MG63 (cell line): ENCODE data around the gene PKHD1. TPM values are rescaled to one million over a fixed set of nuclear protein-coding genes. Genes with fewer than 3 reads are reported as not detected.

Experiments
- DNase-seq: peaks from one replicate; pipeline ENCODE4 v3.0.0-alpha.2; 2020
- H3K27me3 ChIP-seq: fragments of 250-450 bp; sonication (Bioruptor Pico); 2 replicates; pipeline ENCODE4 v1.5.1; 2020; ENCODE audit warnings: mild to moderate bottlenecking, moderate library complexity
- H3K36me3 ChIP-seq: fragments of 250-450 bp; sonication (Bioruptor Pico); 2 replicates; pipeline ENCODE4 v1.5.1; 2020; ENCODE audit warnings: mild to moderate bottlenecking, moderate library complexity
- H3K4me3 ChIP-seq: fragments of 250-450 bp; sonication (Bioruptor Pico); 2 replicates; pipeline ENCODE4 v1.5.1; 2020; ENCODE audit warnings: mild to moderate bottlenecking, moderate library complexity
- H3K9me3 ChIP-seq: fragments of 250-450 bp; sonication (Bioruptor Pico); 2 replicates; pipeline ENCODE4 v1.5.1; 2020; ENCODE audit warnings: mild to moderate bottlenecking, moderate library complexity
- total RNA-seq: library from RNA; depleted of rRNA; stranded (reverse); fragments of >200 nt; shearing (Covaris generic); gene quantifications from 2 replicates; pipeline ENCODE4 v1.2.3, GENCODE V29; 2014; ENCODE audit warnings: low replicate concordance; rRNA removed

The PKHD1 gene, protein sequence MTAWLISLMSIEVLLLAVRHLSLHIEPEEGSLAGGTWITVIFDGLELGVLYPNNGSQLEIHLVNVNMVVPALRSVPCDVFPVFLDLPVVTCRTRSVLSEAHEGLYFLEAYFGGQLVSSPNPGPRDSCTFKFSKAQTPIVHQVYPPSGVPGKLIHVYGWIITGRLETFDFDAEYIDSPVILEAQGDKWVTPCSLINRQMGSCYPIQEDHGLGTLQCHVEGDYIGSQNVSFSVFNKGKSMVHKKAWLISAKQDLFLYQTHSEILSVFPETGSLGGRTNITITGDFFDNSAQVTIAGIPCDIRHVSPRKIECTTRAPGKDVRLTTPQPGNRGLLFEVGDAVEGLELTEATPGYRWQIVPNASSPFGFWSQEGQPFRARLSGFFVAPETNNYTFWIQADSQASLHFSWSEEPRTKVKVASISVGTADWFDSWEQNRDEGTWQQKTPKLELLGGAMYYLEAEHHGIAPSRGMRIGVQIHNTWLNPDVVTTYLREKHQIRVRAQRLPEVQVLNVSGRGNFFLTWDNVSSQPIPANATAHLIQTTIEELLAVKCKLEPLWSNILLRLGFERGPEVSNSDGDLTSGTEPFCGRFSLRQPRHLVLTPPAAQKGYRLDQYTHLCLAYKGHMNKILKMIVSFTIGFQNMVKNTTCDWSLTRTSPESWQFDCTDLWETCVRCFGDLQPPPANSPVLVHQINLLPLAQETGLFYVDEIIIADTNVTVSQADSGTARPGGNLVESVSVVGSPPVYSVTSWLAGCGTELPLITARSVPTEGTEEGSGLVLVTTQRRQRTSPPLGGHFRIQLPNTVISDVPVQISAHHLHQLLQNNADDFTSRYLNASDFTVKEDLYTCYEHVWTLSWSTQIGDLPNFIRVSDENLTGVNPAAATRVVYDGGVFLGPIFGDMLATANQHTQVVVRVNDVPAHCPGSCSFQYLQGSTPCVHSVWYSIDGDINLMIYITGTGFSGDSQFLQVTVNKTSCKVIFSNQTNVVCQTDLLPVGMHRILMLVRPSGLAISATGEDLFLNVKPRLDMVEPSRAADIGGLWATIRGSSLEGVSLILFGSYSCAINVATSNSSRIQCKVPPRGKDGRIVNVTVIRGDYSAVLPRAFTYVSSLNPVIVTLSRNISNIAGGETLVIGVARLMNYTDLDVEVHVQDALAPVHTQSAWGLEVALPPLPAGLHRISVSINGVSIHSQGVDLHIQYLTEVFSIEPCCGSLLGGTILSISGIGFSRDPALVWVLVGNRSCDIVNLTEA (N-terminal part only)
- 0.22 TPM in 1 of 2 replicates, not detected in the other for total RNA-seq

DNA sequence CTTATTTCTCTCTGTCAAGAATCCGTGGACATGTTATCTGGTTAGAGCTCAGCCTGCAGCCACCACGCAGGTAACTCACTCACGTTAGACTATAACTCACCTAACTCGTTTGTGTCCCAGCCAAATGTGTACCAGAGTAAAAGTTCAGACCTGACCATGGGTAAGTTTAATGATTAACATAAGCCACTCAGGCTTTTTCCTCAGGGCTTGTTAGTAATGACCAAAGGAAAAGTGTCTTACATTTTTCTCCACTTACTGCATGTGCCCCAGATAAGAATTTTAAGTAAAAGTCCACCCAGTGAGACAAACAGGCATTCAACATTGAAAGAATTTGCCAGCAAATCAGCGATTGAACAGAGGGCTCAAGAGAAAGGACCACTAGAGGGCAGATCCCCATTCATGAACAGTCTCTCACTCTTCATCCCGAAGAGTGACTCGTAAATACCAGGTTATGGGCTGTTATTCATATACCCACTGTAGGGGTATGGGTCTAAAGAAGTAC lies at the start of gene PKHD1:
TSS of gene PKHD1 (minus strand) at position 116 of the 502 bp plus-strand sequence. CDS start 2,680 bp downstream, outside the sequence.
- H3K27me3 ChIP-seq: peaks cover 48% of the 10 kb centered on the region
- no peak for DNase-seq

DNA sequence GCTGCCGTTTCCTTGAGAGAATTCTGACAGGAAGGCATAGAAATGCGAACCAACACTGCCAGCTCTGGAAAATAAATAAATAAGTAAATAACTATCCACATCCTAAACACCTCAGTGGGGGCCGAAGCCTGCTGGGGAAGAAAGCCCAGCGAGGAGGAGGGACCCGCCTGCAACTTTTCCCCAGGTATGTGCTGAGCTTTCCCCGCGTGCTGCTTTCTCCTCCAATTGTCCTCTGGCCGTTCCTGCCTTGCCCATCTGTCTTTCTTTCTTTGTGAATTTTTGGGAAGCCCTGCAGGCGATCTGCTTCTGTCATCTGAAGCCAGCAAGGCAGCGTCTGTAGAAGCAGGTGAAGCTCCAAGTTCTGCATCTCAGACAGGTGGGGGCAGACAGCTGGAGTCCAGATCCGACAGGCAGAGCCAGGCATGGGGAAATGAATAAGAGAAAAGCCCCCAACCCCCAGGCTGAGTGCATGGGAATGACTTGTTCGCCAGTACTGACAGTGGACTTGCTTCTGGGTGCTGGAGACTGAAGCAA lies 49.6 kb upstream of the PKHD1 start:
- H3K4me3 ChIP-seq: no peak overlapping the region
- H3K9me3 ChIP-seq: no peaks in the 10 kb centered on the region
- peaks cover 63% of the 10 kb centered on the region for H3K27me3 ChIP-seq
- H3K36me3 ChIP-seq: no peaks in the 10 kb centered on the region
- DNase-seq: no peak

More for the DNA sequence above, at the start of gene PKHD1:
- Histone ChIP-seq H3K9me3 (peaks cover 12% of the 10 kb centered on the region), H3K36me3 (no peaks in the 10 kb centered on the region), H3K4me3 (no peak within 1 kb of the TSS)

DNA sequence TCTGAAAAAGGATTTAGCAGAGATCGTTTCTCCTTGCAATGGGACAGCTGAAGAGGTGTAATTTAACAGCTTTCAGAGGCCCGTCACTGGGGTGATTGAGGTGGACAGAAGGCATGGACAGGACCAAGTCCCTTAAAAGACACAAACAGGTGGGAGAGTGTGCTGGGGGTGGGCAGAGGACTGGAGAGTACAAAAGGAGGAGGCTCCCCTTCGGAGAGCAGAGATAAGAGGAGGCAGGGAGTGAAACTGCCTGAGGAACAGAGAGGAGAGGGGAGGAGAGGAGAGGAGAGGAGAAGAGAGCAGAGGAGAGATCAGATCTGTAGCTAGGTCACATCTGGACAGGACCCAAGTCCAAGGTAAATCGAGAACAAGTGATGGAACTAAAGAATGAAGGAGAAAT lies 48.6 kb upstream of the PKHD1 start:
- no peak for DNase-seq
- peaks cover 63% of the 10 kb centered on the region for H3K27me3 ChIP-seq
- no peaks in the 10 kb centered on the region for H3K9me3 ChIP-seq
- no peak overlapping the region for H3K4me3 ChIP-seq
- H3K36me3 ChIP-seq: no peaks in the 10 kb centered on the region

DNA sequence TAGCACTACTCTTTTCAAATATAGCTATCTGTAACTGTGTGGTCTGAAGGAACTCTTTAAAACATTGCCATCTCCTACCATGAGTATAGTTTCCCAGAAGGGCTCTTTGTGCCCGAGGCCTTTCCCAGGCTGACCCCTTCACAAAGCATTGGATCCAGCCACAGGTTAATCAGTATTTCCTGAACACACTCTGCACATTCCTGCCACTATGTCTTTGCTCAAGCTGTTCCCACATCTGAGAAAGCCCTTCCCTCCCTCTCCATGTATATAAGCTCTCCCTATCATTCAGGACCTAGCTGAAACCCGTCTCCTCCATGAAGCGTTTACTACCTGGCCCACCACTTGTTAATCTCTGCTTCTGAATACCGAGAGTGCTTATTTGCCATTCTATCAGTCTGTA lies 47.8 kb upstream of the PKHD1 start:
- Histone ChIP-seq H3K36me3 (no peaks in the 10 kb centered on the region), H3K27me3 (peaks cover 63% of the 10 kb centered on the region), H3K4me3 (no peak overlapping the region), H3K9me3 (no peaks in the 10 kb centered on the region)
- no peak for DNase-seq

DNA sequence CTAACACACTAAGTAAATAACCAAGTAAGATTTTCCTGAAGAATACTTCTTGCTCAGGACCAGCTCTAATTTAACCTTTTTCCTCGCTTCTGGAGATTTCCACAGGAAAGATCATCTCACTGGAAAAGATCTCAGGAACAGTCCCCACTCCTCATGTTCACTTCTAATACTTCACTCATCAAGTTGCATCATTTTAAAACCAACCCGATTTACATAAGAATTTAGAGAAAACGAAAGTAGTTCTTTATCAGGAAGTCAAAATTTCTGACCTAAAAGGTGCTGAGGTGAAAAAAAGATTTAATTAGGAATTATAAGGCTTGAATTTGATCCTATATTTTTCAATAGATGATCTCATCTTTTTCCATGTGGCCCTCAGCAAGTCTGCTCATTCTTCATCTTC lies 46.6 kb upstream of the PKHD1 start:
- Histone ChIP-seq H3K36me3 (no peaks in the 10 kb centered on the region), H3K9me3 (no peaks in the 10 kb centered on the region), H3K27me3 (peaks cover 63% of the 10 kb centered on the region), H3K4me3 (no peak overlapping the region)
- DNase-seq: no peak

DNA sequence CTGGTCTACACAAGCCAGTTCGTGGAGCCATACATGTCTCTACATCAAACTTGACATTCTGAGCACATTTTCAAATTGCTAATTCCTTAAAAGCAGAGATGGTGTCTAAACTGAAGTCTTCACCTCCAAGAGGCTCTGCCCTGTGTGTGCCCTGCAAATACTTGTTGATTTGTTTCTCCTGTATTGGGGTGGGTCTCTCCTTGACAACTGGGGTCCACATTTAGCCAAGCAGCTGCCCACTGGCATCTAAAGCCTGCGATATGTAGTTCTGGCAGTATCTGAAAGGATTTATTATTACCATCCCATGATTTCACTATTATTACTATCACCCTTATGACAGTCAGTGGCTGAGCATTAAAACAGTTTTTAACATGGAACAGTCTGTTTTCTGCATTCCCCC lies 45.9 kb upstream of the PKHD1 start:
- no peak for DNase-seq
- H3K27me3 ChIP-seq: peaks cover 65% of the 10 kb centered on the region
- H3K9me3 ChIP-seq: no peaks in the 10 kb centered on the region
- H3K4me3 ChIP-seq: no peak overlapping the region
- no peaks in the 10 kb centered on the region for H3K36me3 ChIP-seq

DNA sequence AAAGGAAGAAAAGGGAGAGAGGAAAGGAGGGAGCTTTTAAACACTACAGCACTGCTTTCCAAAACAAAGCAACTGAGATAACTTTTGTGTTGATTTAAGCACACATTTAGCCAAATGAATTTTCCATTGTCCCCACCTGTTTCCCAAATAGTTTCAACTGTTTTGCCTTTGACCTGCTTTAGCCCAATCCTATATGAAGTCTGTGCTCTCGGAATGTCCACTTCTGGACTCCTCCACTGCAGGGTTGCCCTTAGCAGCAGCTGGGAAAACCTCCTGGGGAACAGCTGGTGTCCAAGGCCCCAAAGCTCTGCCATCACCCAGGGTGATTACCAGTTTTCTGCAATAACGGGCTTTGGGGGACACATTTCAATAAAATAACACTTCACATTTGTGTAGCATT lies 44.9 kb upstream of the PKHD1 start:
- Histone ChIP-seq H3K27me3 (peaks cover 65% of the 10 kb centered on the region), H3K36me3 (no peaks in the 10 kb centered on the region), H3K4me3 (no peak overlapping the region), H3K9me3 (0 out of 2 replicates have a peak, but pooled peaks cover 3% of the 10 kb centered on the region)
- no peak for DNase-seq

DNA sequence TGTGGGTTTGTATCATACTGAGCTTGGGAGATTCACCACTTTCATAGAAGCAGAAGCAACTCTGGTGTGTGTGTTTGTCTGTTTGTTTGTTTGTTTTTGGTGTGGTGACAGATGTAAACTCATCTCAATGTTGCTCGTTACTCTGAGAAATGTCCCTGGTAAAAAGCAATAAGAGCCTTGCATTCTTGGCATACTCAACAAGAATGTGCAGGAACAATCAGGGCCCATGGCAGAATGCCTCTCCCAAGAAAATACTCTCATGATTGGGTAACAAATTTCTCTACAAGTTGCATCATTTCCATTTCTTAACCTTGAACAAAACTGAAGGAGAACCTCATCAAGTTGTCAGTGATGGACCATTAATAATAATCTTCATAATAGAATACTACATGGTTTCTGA lies 43.0 kb upstream of the PKHD1 start:
- Histone ChIP-seq H3K4me3 (no peak overlapping the region), H3K9me3 (0 out of 2 replicates have a peak, but pooled peaks cover 3% of the 10 kb centered on the region), H3K36me3 (no peaks in the 10 kb centered on the region), H3K27me3 (peaks cover 70% of the 10 kb centered on the region)
- no peak for DNase-seq

DNA sequence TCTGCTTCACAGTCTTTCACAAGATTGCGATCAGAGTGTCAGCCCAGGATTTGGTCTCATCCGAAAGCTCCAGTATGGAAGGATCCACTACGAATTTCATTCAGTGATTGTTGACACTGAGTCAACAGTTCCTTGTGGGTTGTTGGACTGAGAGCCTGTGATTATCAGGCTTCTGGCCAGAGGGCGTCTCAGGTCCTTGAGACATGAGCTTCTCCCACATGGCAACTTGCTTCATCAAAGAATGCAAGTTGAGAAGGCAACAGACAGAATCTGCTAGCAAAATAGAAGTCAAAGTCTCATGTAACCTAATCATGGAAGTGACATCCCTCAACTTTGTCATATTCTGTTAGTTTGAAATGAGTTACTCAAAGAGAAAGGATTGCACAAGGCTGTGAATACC lies 40.5 kb upstream of the PKHD1 start:
- no peaks in the 10 kb centered on the region for H3K36me3 ChIP-seq
- DNase-seq: no peak

DNA sequence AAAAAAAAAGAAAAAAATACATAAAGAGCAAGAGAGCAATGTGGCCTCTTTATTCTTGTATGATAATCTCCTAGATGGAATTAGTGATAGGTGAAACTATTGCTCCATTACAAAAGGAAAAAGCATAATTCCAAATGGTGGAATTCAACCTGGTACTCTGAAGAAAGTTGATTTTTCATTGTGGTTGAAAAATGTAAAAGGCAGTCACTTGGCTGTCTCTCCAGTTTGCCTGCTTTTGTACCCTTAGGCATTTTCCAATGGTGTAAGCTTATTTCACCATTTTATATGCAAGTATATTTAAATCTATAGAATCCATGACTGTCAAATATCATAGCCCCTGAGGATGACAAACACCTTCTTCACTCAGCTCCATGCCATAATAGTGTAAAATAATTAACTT lies 38.8 kb upstream of the PKHD1 start:
- no peaks in the 10 kb centered on the region for H3K36me3 ChIP-seq
- H3K4me3 ChIP-seq: no peak overlapping the region
- peaks cover 87% of the 10 kb centered on the region for H3K27me3 ChIP-seq
- DNase-seq: no peak
- H3K9me3 ChIP-seq: 0 out of 2 replicates have a peak, but pooled peaks cover 3% of the 10 kb centered on the region

More for the DNA sequence above, 40.5 kb upstream of the PKHD1 start:
- no peak overlapping the region for H3K4me3 ChIP-seq
- peaks cover 89% of the 10 kb centered on the region for H3K27me3 ChIP-seq
- H3K9me3 ChIP-seq: 0 out of 2 replicates have a peak, but pooled peaks cover 3% of the 10 kb centered on the region

DNA sequence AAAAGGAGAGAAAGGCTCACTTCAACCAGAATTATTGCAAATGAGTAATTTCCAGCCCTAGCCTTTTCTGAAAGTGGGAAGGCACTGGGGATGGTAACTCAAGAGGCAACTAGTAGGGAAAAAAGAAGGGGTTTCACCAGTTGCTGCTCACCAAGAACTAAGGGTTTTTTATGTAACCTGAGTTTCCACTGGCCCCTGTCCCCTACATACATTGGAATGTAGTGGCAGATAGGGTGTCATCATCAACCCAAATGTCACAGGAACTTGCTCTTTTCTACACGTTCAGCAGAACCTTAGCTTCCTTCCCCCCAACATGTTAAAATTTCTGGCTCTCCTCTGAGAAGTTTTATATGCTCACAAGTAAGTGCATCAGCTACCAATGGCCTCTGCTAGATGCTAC lies 38.2 kb upstream of the PKHD1 start:
- H3K9me3 ChIP-seq: 0 out of 2 replicates have a peak, but pooled peaks cover 3% of the 10 kb centered on the region

DNA sequence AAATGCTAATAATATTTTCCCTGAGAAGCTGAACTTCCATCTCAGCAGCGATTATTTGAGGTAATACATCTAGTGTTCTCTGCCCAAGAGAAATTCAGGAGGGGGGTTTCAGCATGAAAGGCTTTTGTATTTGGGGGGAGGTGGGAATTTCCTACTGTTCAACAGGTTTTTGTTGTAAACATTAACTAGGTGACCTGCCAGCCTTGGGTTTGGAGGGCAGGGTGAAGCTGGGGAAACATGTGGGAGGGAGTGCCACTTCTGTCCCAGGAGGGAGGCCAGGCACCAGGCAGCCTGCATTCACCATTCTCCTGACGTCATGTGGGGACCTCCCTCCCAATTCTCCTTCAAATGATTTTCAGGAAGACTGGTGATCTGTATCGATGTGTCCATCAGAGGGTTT lies 37.7 kb upstream of the PKHD1 start:
- no peak for DNase-seq
- no peaks in the 10 kb centered on the region for H3K36me3 ChIP-seq
- H3K4me3 ChIP-seq: no peak overlapping the region
- peaks cover 85% of the 10 kb centered on the region for H3K27me3 ChIP-seq
- 0 out of 2 replicates have a peak, but pooled peaks cover 3% of the 10 kb centered on the region for H3K9me3 ChIP-seq

More for the DNA sequence above, 38.2 kb upstream of the PKHD1 start:
- no peak for DNase-seq
- no peak overlapping the region for H3K4me3 ChIP-seq
- no peaks in the 10 kb centered on the region for H3K36me3 ChIP-seq
- H3K27me3 ChIP-seq: peaks cover 88% of the 10 kb centered on the region

DNA sequence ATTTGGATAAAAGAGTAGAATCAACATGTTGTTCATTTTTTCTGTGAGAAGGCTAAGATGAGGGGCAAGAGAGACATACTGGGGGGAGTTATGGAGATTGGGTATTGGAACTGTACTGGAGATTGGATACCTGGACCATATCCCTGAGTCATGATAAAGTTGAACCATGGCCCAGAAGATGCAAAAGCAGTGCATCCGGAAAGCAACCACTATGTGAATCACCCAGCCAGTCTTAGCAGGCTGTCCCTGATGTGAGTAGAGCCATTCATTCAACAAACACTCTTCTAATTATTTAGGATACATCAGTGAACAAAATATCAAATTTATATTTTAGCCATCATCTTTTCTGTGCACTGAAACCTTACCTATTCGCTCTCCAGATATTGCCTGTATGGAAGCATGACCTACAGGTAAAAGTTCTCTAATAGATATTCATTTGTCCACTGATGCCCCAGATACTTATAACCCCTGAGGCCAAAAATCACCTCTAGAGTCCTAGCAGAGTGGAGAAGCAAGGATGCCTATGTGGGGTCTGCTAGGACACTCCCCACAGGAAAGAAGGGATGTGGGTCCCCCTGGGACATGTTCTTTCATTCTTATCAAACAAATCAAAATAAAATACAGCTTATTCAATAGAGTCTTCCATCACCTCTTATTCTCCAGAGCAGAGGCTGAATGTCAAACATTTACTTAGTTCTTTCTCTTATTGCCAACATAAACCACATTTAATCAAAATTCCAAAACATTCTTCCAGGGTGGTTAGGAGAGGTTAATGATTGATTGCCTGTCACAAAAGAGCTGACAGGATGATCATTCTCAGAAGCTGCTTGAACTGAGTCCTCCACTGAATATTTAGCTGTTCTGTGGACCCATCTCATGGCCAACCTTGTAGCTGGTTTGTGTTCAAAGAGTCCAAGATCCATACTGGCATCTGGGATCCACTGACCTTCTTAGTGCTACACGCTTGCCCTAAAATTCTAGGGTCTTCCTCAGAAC lies 37.0 kb upstream of the PKHD1 start:
- Histone ChIP-seq H3K36me3 (no peaks in the 10 kb centered on the region), H3K27me3 (peaks cover 82% of the 10 kb centered on the region), H3K9me3 (peaks cover 3% of the 10 kb centered on the region; the same call in 1 of the 2 replicates), H3K4me3 (no peak overlapping the region)
- no peak for DNase-seq

DNA sequence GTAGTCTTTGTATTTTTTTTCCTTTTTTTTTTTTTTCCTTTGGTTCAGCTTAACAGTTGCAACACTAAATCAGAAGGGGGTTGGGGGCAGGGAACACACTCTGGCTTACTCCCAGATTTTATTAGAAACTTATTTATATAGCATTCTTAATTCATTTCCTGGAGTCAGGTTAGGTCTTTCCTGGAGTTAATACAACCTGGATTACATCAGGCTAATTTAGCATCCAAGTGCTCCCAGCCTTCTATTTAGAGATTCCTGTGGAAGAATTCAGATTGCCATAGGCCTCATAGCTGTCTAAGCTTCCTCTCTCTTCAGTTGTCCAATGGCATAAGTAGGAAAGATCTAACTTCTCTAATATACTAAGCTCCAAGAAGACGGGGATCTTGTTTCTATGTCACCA lies 35.8 kb upstream of the PKHD1 start:
- no peaks in the 10 kb centered on the region for H3K36me3 ChIP-seq
- no peak overlapping the region for H3K4me3 ChIP-seq
- no peak for DNase-seq
- H3K27me3 ChIP-seq: peaks cover 75% of the 10 kb centered on the region
- H3K9me3 ChIP-seq: peaks cover 3% of the 10 kb centered on the region; the same call in 1 of the 2 replicates

DNA sequence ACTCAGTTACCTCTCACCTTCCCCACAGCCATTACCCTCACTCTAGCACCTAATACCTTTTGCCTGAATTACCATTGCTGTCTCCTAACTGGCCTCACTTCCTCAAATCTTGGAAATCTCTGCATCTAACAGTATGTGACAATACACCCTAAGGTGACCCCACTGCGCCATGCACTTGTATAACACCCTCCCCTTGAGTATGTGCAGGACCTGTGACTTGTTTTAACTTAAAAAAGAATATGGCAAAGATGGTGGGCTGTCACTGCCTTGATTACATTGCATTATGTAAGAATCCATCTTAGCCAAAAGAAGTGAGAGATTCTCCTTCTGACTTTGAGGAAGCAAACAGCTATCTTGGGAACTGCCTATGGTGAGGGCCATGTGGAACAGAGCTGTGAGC lies 29.9 kb upstream of the PKHD1 start:
- H3K4me3 ChIP-seq: no peak overlapping the region
- DNase-seq: no peak
- peaks cover 2% of the 10 kb centered on the region; the same call in 1 of the 2 replicates for H3K9me3 ChIP-seq
- no peaks in the 10 kb centered on the region for H3K36me3 ChIP-seq
- peaks cover 47% of the 10 kb centered on the region for H3K27me3 ChIP-seq
